ENCODE data around the gene CATSPER3.

CATSPER3 gene

GRCh38 chr5:134957920-134958608, 9.6 kb upstream of the CATSPER3 start:
- no peak for DNase-seq (ENCODE audit: low spot score)
- no peak for TF ChIP-seq CTCF (IDR thresholded peaks at IDR 0.05; ENCODE audit: extremely low read depth, missing control alignments)

GRCh38 chr5:134958755-134959154, 9.0 kb upstream of the CATSPER3 start:
- DNase-seq (ENCODE audit: low spot score) = no peak
- no peak for TF ChIP-seq CTCF (IDR thresholded peaks at IDR 0.05; ENCODE audit: extremely low read depth, missing control alignments)

- no peak for DNase-seq (ENCODE audit: low spot score)
- no peak for TF ChIP-seq CTCF (IDR thresholded peaks at IDR 0.05; ENCODE audit: extremely low read depth, missing control alignments)
These were observed 4.6 kb upstream of the CATSPER3 start for GRCh38 chr5:134963098-134963497.

GRCh38 chr5:134964359-134965270, 3.1 kb upstream of the CATSPER3 start:
- no peak for DNase-seq (ENCODE audit: low spot score)
- no peak for TF ChIP-seq CTCF (IDR thresholded peaks at IDR 0.05; ENCODE audit: extremely low read depth, missing control alignments)

GRCh38 chr5:134965271-134965825, 2.4 kb upstream of the CATSPER3 start:
- TF ChIP-seq CTCF (IDR thresholded peaks at IDR 0.05; ENCODE audit: extremely low read depth, missing control alignments) = no peak

GRCh38 chr5:134968055-134968454, 348 bp downstream of the CATSPER3 start:
- no peak for DNase-seq (ENCODE audit: low spot score)
- no peak for TF ChIP-seq CTCF (IDR thresholded peaks at IDR 0.05; ENCODE audit: extremely low read depth, missing control alignments)

More at GRCh38 chr5:134965271-134965825, 2.4 kb upstream of the CATSPER3 start:
- no peak for DNase-seq (ENCODE audit: low spot score)

GRCh38 chr5:134969166-134969565, 1.5 kb downstream of the CATSPER3 start:
- DNase-seq (ENCODE audit: low spot score) = no peak
- TF ChIP-seq CTCF (IDR thresholded peaks at IDR 0.05; ENCODE audit: extremely low read depth, missing control alignments) = no peak
